Right lobe of liver (tissue), 6 donors: Measurements from ENCODE around the gene MXRA7. TPM values are rescaled to one million over a fixed set of nuclear protein-coding genes. Genes with fewer than 3 reads are reported as not detected.

Source experiments
- ATAC-seq, 4 donors: fragments of 200-7000 bp; cut with Tn5 transposase; one replicate each; pipeline ENCODE4 v1.9.1; 2020; ENCODE audit warnings: mild to moderate bottlenecking in 4 of 4, moderate library complexity in 4 of 4
- DNase-seq, 3 donors: peaks; one replicate each; pipeline ENCODE4 v3.0.0-alpha.2; 2020
- H3K27ac ChIP-seq, 3 donors: fragments of 200-600 bp; one replicate each; pipeline ENCODE4 v1.8.0; 2022
- H3K27me3 ChIP-seq, 2 donors: fragments of 200-600 bp; one replicate each; pipeline ENCODE4 v1.8.0; 2022
- H3K36me3 ChIP-seq, 4 donors: fragments of 200-600 bp; sonication (generic) in 1 of 4; one replicate each; pipeline versions ENCODE4 v1.5.1 to v1.8.0; 2017 to 2022; ENCODE audit warnings: control low read depth in 1 of 4
- H3K4me1 ChIP-seq, 4 donors: fragments of 200-600 bp; sonication (generic) in 1 of 4; one replicate each; pipeline versions ENCODE4 v1.5.1 to v1.8.0; 2017 to 2022; ENCODE audit warnings: control low read depth in 1 of 4
- H3K4me3 ChIP-seq, 3 donors: fragments of 200-600 bp; one replicate each; pipeline ENCODE4 v1.8.0; 2022
- H3K9me3 ChIP-seq, 4 donors: fragments of 200-600 bp; sonication (generic) in 1 of 4; one replicate each; pipeline versions ENCODE4 v1.5.1 to v1.8.0; 2017 to 2022; ENCODE audit warnings: control low read depth in 1 of 4
- POLR2A ChIP-seq: fragments of 450-650 bp; IDR thresholded peaks from one replicate; pipeline ENCODE4 v1.6.1; 2017; ENCODE audit warnings: antibody characterized with exemption, mild to moderate bottlenecking
- WGBS: methylation state at CpG from one replicate; pipeline ENCODE4 v1.1.6; 2018; ENCODE audit warnings: low coverage, low lambda C conversion rate; ENCODE audit not compliant: insufficient coverage; ENCODE audit errors: missing lambda C conversion rate; 5-methylcytosine and 5-hydroxymethylcytosine counted together
- intact Hi-C, 2 donors: fragments of 100-400 bp; cut with DNase I; formaldehyde crosslinking; loops; one replicate each; pipeline versions ENCODE4 v1.11.2 to v1.14.1; 2022
- total RNA-seq, 6 experiments: library from RNA; depleted of rRNA in 2 of 6; stranded (reverse); fragments of >200 nt in 2 of 6; fragmentation: NEBNext Ultra II Directional in 3 of 6; extraction: Animal tissue kit (Norgen Biotek cat#: 25700) in 3 of 6; gene quantifications; one replicate each; pipeline versions ENCODE4 v1.1.0 to v1.2.4, GENCODE V29; 2016 to 2023
- TF ChIP-seq, protein P1 (sequence below), 4 donors: fragments of 200-600 bp in 3 of 4; fragments of 450-650 bp in 1 of 4; IDR thresholded peaks; one replicate each; pipeline versions ENCODE4 v1.5.1 to v1.8.0; 2016 to 2022; ENCODE audit warnings: antibody characterized with exemption in 4 of 4, mild to moderate bottlenecking in 2 of 4
- donor health status: DM: no; HTN: yes; CAD: no.
- donor health status: DM: no; HTN: no; CAD: no.
- donor health status: DM: no; HTN: no; CAD: no.
- donor health status: DM: no; HTN: yes; CAD: no.
- donor health status: DM: no; HTN: yes; CAD: no.

MXRA7 gene
- total RNA-seq, 6 experiments from 2014 or later: 7.7 to 25.4 (median 15.3) TPM

- Histone ChIP-seq H3K27me3 (no peaks in the 10 kb centered on the region), H3K36me3 (no peaks in the 10 kb centered on the region), H3K27ac (no peak overlapping the region), H3K4me1 (no peaks in the 10 kb centered on the region), H3K4me3 (no peak overlapping the region), H3K9me3 (no peaks in the 10 kb centered on the region)
- intact Hi-C loops: no loop called here
- no peak for DNase-seq
- ATAC-seq: no peak
- TF ChIP-seq POLR2A: no peak
- TF ChIP-seq, protein P1, sequence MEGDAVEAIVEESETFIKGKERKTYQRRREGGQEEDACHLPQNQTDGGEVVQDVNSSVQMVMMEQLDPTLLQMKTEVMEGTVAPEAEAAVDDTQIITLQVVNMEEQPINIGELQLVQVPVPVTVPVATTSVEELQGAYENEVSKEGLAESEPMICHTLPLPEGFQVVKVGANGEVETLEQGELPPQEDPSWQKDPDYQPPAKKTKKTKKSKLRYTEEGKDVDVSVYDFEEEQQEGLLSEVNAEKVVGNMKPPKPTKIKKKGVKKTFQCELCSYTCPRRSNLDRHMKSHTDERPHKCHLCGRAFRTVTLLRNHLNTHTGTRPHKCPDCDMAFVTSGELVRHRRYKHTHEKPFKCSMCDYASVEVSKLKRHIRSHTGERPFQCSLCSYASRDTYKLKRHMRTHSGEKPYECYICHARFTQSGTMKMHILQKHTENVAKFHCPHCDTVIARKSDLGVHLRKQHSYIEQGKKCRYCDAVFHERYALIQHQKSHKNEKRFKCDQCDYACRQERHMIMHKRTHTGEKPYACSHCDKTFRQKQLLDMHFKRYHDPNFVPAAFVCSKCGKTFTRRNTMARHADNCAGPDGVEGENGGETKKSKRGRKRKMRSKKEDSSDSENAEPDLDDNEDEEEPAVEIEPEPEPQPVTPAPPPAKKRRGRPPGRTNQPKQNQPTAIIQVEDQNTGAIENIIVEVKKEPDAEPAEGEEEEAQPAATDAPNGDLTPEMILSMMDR (IDR thresholded peaks at IDR 0.05): no peak
- 56% methylated on average over 12 of the region's 17 CpGs for WGBS
These were observed 12.9 kb downstream of the MXRA7 start for GRCh38 chr17:76697702-76698465.

GRCh38 chr17:76696763-76697701, 13.7 kb downstream of the MXRA7 start:
- 86% methylated on average over 12 of the region's 25 CpGs for WGBS
- TF ChIP-seq, protein P1 (IDR thresholded peaks at IDR 0.05): no peak
- no peak for TF ChIP-seq POLR2A
- no peak overlapping the region for H3K4me3 ChIP-seq
- intact Hi-C loops: no loop called here
- H3K27me3 ChIP-seq: no peaks in the 10 kb centered on the region
- DNase-seq (no peak), ATAC-seq (peak; percentile 35 to 65 (median 53))
- no peaks in the 10 kb centered on the region for H3K9me3 ChIP-seq
- peak overlapping the region in 1 of 3 donors; percentile 47 for H3K27ac ChIP-seq
- no peaks in the 10 kb centered on the region for H3K4me1 ChIP-seq
- no peaks in the 10 kb centered on the region for H3K36me3 ChIP-seq

GRCh38 chr17:76695059-76695831, 15.5 kb downstream of the MXRA7 start:
- intact Hi-C loops: no loop called here
- whole genome bisulfite sequencing: 69% methylated on average over 12 of the region's 16 CpGs
- no peak overlapping the region for H3K27ac ChIP-seq
- TF ChIP-seq POLR2A: no peak
- TF ChIP-seq, protein P1 (IDR thresholded peaks at IDR 0.05): no peak
- no peaks in the 10 kb centered on the region for H3K36me3 ChIP-seq
- DNase-seq: no peak
- peak; percentile 9 to 55 (median 18) for ATAC-seq
- H3K27me3 ChIP-seq: no peaks in the 10 kb centered on the region
- H3K4me1 ChIP-seq: no peaks in the 10 kb centered on the region
- H3K4me3 ChIP-seq: no peak overlapping the region
- no peaks in the 10 kb centered on the region for H3K9me3 ChIP-seq

GRCh38 chr17:76691379-76692191, 19.2 kb downstream of the MXRA7 start:
- no peak for TF ChIP-seq POLR2A
- TF ChIP-seq, protein P1 (IDR thresholded peaks at IDR 0.05): no peak
- Histone ChIP-seq H3K4me1 (no peaks in the 10 kb centered on the region), H3K27me3 (no peaks in the 10 kb centered on the region), H3K36me3 (no peaks in the 10 kb centered on the region), H3K4me3 (no peak overlapping the region), H3K27ac (no peak overlapping the region), H3K9me3 (no peaks in the 10 kb centered on the region)
- 69% methylated on average over 11 of the region's 14 CpGs for WGBS
- DNase-seq (no peak), ATAC-seq (no peak)
- intact Hi-C loops: no loop called here
